HCT116 (cell line): ENCODE data around the gene OAS2. TPM values are rescaled to one million over a fixed set of nuclear protein-coding genes. Genes with fewer than 3 reads are reported as not detected.

Experiments
- ATAC-seq: fragments of 200-7000 bp; cut with Tn5 transposase; 2 replicates; pipeline ENCODE4 v1.9.1; 2020; ENCODE audit warnings: mild to moderate bottlenecking, moderate library complexity
- BruUV-seq: library from RNA; stranded (reverse); fragments of 400-500 nt; replicated peaks from 2 replicates; lab custom pipeline; 2021; lab: Mats Ljungman, UMichigan
- CTCF ChIA-PET: fragments of 300-600 bp; sonication (Branson Sonifier 250); formaldehyde crosslinking; loops from one replicate; lab custom pipeline; 2021; ENCODE audit warnings: antibody characterized with exemption; lab: Charles Lee
- POLR2A ChIA-PET: fragments of 300-600, 350-600 bp; sonication (Branson Sonifier 250); formaldehyde crosslinking; loops from one replicate; lab custom pipeline; 2021; ENCODE audit warnings: antibody characterized with exemption; lab: Charles Lee
- RAD21 ChIA-PET, 2 experiments: fragments of 300-600 bp; sonication (Branson Sonifier 250); formaldehyde crosslinking; loops; one replicate each; lab custom pipeline; 2023; ENCODE audit warnings: low total read pairs in 2 of 2; ENCODE audit not compliant: uncharacterized antibody in 2 of 2, unreplicated experiment in 2 of 2, low non-redundant PET in 1 of 2; lab: Charles Lee
- DNase-seq: peaks from one replicate; pipeline ENCODE4 v3.0.0-alpha.2; 2010; ENCODE audit warnings: low read depth, low spot score
- H2AFZ ChIP-seq: fragments of 200-600 bp; shearing (Covaris generic), sonication (generic); 2 replicates; pipeline ENCODE4 v1.6.1; 2017; ENCODE audit warnings: low read depth, mixed run types, mixed read lengths, antibody characterized with exemption, low read length; ENCODE audit not compliant: poor library complexity, severe bottlenecking
- H3K27ac ChIP-seq: 2 replicates; pipeline ENCODE4 v1.5.1; 2012; ENCODE audit warnings: low read depth, low read length
- H3K27me3 ChIP-seq: fragments of 200-600 bp; sonication (generic); 2 replicates; pipeline ENCODE4 v1.6.1; 2016; ENCODE audit warnings: mixed run types, low read length, mixed read lengths; ENCODE audit not compliant: insufficient read depth
- H3K36me3 ChIP-seq, 2 experiments: fragments of 200-500 bp in 1 of 2; fragments of 200-600 bp in 1 of 2; sonication (Bioruptor generic) in 1 of 2; sonication (generic) in 1 of 2; 2 replicates each; pipeline versions ENCODE4 v1.5.1 to v1.6.1; 2014 to 2016; ENCODE audit warnings: low read length in 2 of 2, inconsistent platforms in 1 of 2, mixed read lengths in 1 of 2, mixed run types in 1 of 2; ENCODE audit not compliant: insufficient read depth in 2 of 2, control insufficient read depth in 1 of 2
- H3K4me1 ChIP-seq, 2 experiments: fragments of 200-600 bp in 1 of 2; sonication (generic) in 1 of 2; 2 replicates each; pipeline versions ENCODE4 v1.5.1 to v1.6.1; 2012 to 2017; ENCODE audit warnings: low read length in 2 of 2, inconsistent platforms in 1 of 2, mild to moderate bottlenecking in 1 of 2, mixed read lengths in 1 of 2, mixed run types in 1 of 2, moderate library complexity in 1 of 2; ENCODE audit not compliant: insufficient read depth in 2 of 2, control insufficient read depth in 1 of 2
- H3K4me2 ChIP-seq: fragments of 200-600 bp; sonication (generic); 2 replicates; pipeline ENCODE4 v1.6.1; 2017; ENCODE audit warnings: mixed run types, low read length, mixed read lengths
- H3K4me3 ChIP-seq, 2 experiments: fragments of 200-600 bp in 1 of 2; sonication (generic) in 1 of 2; replicated peaks in 1 of 2; 2 replicates each; pipeline ENCODE4 v1.5.1; 2011 to 2016; ENCODE audit warnings: low read length in 2 of 2, control low read depth in 1 of 2, low read depth in 1 of 2, mild to moderate bottlenecking in 1 of 2, mixed read lengths in 1 of 2, mixed run types in 1 of 2
- H3K79me2 ChIP-seq: fragments of 200-600 bp; sonication (generic); 2 replicates; pipeline ENCODE4 v1.6.1; 2017; ENCODE audit warnings: mild to moderate bottlenecking, mixed run types, low read length, moderate library complexity, mixed read lengths; ENCODE audit not compliant: insufficient read depth
- H3K9ac ChIP-seq: fragments of 200-600 bp; sonication (generic); 2 replicates; pipeline ENCODE4 v1.6.1; 2016; ENCODE audit warnings: low read length, mixed read lengths
- H3K9me2 ChIP-seq: fragments of 200-600 bp; sonication (generic), shearing (Covaris generic); 2 replicates; pipeline ENCODE4 v1.6.1; 2017; ENCODE audit warnings: mixed run types, mild to moderate bottlenecking, moderate library complexity; ENCODE audit not compliant: insufficient read depth
- H3K9me3 ChIP-seq, 2 experiments: fragments of 200-500 bp in 1 of 2; fragments of 200-600 bp in 1 of 2; sonication (Bioruptor generic) in 1 of 2; sonication (generic) in 1 of 2; 2 replicates each; pipeline ENCODE4 v1.6.1; 2014 to 2017; ENCODE audit warnings: low read length in 2 of 2, mixed read lengths in 2 of 2, inconsistent platforms in 1 of 2, low read depth in 1 of 2, mild to moderate bottlenecking in 1 of 2, mixed run types in 1 of 2, moderate library complexity in 1 of 2; ENCODE audit not compliant: control insufficient read depth in 1 of 2, insufficient read depth in 1 of 2
- H4K20me1 ChIP-seq: fragments of 200-600 bp; sonication (generic), shearing (Covaris generic); 2 replicates; pipeline ENCODE4 v1.6.1; 2017; ENCODE audit warnings: mixed run types, mild to moderate bottlenecking, moderate library complexity; ENCODE audit not compliant: insufficient read depth
- ATF3 ChIP-seq: IDR thresholded peaks from 2 replicates; pipeline ENCODE4 v1.6.1; 2012
- CBX3 ChIP-seq: IDR thresholded peaks from 2 replicates; pipeline ENCODE4 v1.6.1; 2012; ENCODE audit warnings: low read depth
- CTCF ChIP-seq, 3 experiments: fragments of 200-600 bp in 1 of 3; sonication (generic) in 1 of 3; IDR thresholded peaks in 2 of 3; conservative IDR thresholded peaks in 1 of 3; 2 replicates each; pipeline ENCODE4 v1.5.1; 2012 to 2017; ENCODE audit warnings: low read depth in 2 of 3, low read length in 2 of 3, antibody characterized with exemption in 1 of 3, borderline replicate concordance in 1 of 3, control low read depth in 1 of 3, mild to moderate bottlenecking in 1 of 3, mixed read lengths in 1 of 3, mixed run types in 1 of 3, moderate library complexity in 1 of 3; ENCODE audit not compliant: insufficient read depth in 1 of 3
- EGR1 ChIP-seq: IDR thresholded peaks from 2 replicates; pipeline ENCODE4 v1.6.1; 2012; ENCODE audit warnings: low read depth
- ELF1 ChIP-seq: IDR thresholded peaks from 2 replicates; pipeline ENCODE4 v1.6.1; 2012; ENCODE audit warnings: low read depth, borderline replicate concordance
- EZH2 ChIP-seq: fragments of 200-600 bp; sonication (generic); IDR thresholded peaks from 2 replicates; pipeline ENCODE4 v1.6.1; 2017; ENCODE audit warnings: antibody characterized with exemption, mixed run types
- EZH2phosphoT487 ChIP-seq: fragments of 200-600 bp; IDR thresholded peaks from 2 replicates; pipeline ENCODE4 v1.6.1; 2018; ENCODE audit warnings: antibody characterized with exemption, borderline replicate concordance
- FOSL1 ChIP-seq: IDR thresholded peaks from 2 replicates; pipeline ENCODE4 v1.6.1; 2012; ENCODE audit warnings: low read depth
- JUND ChIP-seq: IDR thresholded peaks from 2 replicates; pipeline ENCODE4 v1.6.1; 2012
- POLR2A ChIP-seq: IDR thresholded peaks from 2 replicates; pipeline ENCODE4 v1.7.0; 2011; ENCODE audit warnings: borderline replicate concordance; ENCODE audit not compliant: insufficient read depth, insufficient read length; ENCODE audit errors: extremely low read depth
- RAD21 ChIP-seq: IDR thresholded peaks from 2 replicates; pipeline ENCODE4 v1.6.1; 2012; ENCODE audit warnings: low read depth, mild to moderate bottlenecking
- SIN3A ChIP-seq: IDR thresholded peaks from 2 replicates; pipeline ENCODE4 v1.6.1; 2012; ENCODE audit warnings: low read depth
- SP1 ChIP-seq: IDR thresholded peaks from 2 replicates; pipeline ENCODE4 v1.6.1; 2012; ENCODE audit warnings: low read depth
- SRF ChIP-seq: IDR thresholded peaks from 2 replicates; pipeline ENCODE4 v1.6.1; 2012; ENCODE audit warnings: low read depth
- YY1 ChIP-seq: IDR thresholded peaks from 2 replicates; pipeline ENCODE4 v1.6.1; 2011; ENCODE audit warnings: low read length, low read depth, moderate library complexity, mild to moderate bottlenecking; ENCODE audit not compliant: insufficient replicate concordance; ENCODE audit errors: extremely low read depth
- ZFX ChIP-seq: fragments of 450-650 bp; IDR thresholded peaks from 2 replicates; pipeline ENCODE4 v1.6.1; 2017
- intact Hi-C: fragments of 100-400 bp; cut with micrococcal nuclease; formaldehyde crosslinking; loops from 2 replicates; pipeline ENCODE4 v1.10.0; 2022
- total RNA-seq: library from RNA; stranded (reverse); gene quantifications from one replicate; pipeline ENCODE4 v1.2.1, GENCODE V29; 2021; ENCODE audit not compliant: unreplicated experiment
- TF ChIP-seq, protein P1 (sequence below): IDR thresholded peaks from 2 replicates; pipeline ENCODE4 v1.6.1; 2012
- TF ChIP-seq, protein P2 (sequence below): IDR thresholded peaks from 2 replicates; pipeline ENCODE4 v1.6.1; 2011; ENCODE audit warnings: mild to moderate bottlenecking, low read length, moderate library complexity; ENCODE audit not compliant: insufficient replicate concordance; ENCODE audit errors: extremely low read depth

The OAS2 gene
- total RNA-seq, 1 experiment from 2014 or later, result 0.30 TPM

DNA sequence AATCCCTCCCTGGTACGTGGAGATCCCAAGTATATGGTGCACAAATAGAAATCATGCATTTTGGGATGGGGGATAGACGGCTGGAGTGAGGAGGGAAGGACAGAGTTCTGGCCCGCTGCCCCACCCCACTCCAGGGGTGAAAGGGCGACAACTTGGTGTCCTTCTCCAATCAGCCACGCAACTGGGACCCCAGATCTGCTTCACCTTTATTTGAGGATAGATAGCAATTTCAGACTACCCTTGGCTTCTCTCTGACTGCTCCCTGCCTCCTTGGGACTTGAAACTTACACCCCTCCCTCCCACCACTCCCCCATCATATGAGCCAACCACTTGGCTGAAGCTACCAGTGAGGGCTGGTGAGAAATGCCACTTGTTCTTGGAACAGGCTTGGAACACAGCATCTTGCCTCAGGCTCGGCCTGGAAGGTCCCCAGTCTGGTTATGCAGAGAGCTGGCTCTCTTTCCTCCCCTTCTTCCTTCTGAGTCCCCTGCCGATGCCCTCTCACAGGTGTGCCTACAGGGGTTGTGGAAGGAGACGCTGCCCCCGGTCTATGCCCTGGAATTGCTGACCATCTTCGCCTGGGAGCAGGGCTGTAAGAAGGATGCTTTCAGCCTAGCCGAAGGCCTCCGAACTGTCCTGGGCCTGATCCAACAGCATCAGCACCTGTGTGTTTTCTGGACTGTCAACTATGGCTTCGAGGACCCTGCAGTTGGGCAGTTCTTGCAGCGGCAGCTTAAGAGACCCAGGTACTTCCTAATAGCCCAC, 31.9 kb upstream of the OAS2 start:
- H3K9me3 ChIP-seq, result no peaks in the 10 kb centered on the region
- no peaks in the 10 kb centered on the region for H3K79me2 ChIP-seq
- ChIA-PET CTCF (no interaction called here), POLR2A (no interaction called here), RAD21 (no interaction called here)
- TF ChIP-seq ATF3 (no peak), SIN3A (no peak), ELF1 (no peak), YY1 (no peak), POLR2A (no peak), JUND (no peak), ZFX (no peak), EZH2 (no peak), EZH2phosphoT487 (no peak)
- H3K27me3 ChIP-seq, result no peaks in the 10 kb centered on the region
- no peak overlapping the region for H3K27ac ChIP-seq
- no peak overlapping the region for H3K4me3 ChIP-seq
- no TSS peak for BruUV-seq
- no peaks in the 10 kb centered on the region for H3K9me2 ChIP-seq
- H2AFZ ChIP-seq, result no peak overlapping the region
- ATAC-seq (no peak), DNase-seq (no peak)
- H4K20me1 ChIP-seq, result no peaks in the 10 kb centered on the region
- peaks cover 0 to 3% of the 10 kb centered on the region in 2 experiments; a peak in 2 of 4 replicates for H3K36me3 ChIP-seq
- H3K9ac ChIP-seq, result no peak overlapping the region
- intact Hi-C loops, result no loop called here
- no peak overlapping the region for H3K4me2 ChIP-seq
- no peaks in the 10 kb centered on the region for H3K4me1 ChIP-seq

DNA sequence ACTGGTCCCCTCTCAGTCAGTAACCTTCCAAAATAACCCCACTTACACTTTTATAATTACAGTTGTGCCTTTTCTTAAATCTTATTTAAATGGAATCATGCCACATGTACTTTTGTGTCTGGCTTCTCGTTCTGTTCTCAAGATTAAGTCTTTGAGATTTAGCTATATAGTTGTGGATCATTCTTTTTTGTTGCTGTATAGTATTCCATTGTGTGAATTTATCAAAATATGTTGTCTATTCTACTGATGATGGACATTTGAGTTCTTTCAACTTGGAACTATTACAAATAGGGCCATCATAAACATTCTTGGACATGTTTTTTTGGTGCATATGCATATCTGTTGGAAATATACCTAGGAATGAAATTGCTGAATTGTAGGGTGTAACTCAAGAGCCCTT, 31.0 kb upstream of the OAS2 start:
- Histone ChIP-seq H3K27ac (no peak overlapping the region), H2AFZ (no peak overlapping the region), H3K9ac (no peak overlapping the region), H3K4me1 (no peaks in the 10 kb centered on the region), H3K9me3 (no peaks in the 10 kb centered on the region), H3K9me2 (no peaks in the 10 kb centered on the region), H4K20me1 (no peaks in the 10 kb centered on the region), H3K79me2 (no peaks in the 10 kb centered on the region), H3K4me2 (no peak overlapping the region), H3K36me3 (peaks cover 0 to 3% of the 10 kb centered on the region in 2 experiments; a peak in 2 of 4 replicates), H3K4me3 (no peak overlapping the region), H3K27me3 (no peaks in the 10 kb centered on the region)
- RAD21 ChIA-PET, result no interaction called here
- CTCF ChIA-PET, result no interaction called here
- DNase-seq (no peak), ATAC-seq (no peak)
- POLR2A ChIA-PET, result no interaction called here
- BruUV-seq, result no TSS peak
- intact Hi-C loops, result no loop called here
- no peak for TF ChIP-seq RAD21
- TF ChIP-seq, protein P1, sequence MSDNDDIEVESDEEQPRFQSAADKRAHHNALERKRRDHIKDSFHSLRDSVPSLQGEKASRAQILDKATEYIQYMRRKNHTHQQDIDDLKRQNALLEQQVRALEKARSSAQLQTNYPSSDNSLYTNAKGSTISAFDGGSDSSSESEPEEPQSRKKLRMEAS, result no peak
- no peak for TF ChIP-seq SRF
- TF ChIP-seq CTCF (IDR thresholded peaks at IDR 0.05 in 2 of 3, conservative IDR thresholded peaks at IDR 0.05 in 1 of 3; ENCODE audit: borderline replicate concordance in 1 of 3, insufficient read depth in 1 of 3, low read depth in 2 of 3, low read length in 2 of 3), result no peak
- no peak for TF ChIP-seq EZH2
- TF ChIP-seq EGR1, result no peak
- TF ChIP-seq, protein P2, sequence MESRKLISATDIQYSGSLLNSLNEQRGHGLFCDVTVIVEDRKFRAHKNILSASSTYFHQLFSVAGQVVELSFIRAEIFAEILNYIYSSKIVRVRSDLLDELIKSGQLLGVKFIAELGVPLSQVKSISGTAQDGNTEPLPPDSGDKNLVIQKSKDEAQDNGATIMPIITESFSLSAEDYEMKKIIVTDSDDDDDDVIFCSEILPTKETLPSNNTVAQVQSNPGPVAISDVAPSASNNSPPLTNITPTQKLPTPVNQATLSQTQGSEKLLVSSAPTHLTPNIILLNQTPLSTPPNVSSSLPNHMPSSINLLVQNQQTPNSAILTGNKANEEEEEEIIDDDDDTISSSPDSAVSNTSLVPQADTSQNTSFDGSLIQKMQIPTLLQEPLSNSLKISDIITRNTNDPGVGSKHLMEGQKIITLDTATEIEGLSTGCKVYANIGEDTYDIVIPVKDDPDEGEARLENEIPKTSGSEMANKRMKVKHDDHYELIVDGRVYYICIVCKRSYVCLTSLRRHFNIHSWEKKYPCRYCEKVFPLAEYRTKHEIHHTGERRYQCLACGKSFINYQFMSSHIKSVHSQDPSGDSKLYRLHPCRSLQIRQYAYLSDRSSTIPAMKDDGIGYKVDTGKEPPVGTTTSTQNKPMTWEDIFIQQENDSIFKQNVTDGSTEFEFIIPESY, result no peak
- TF ChIP-seq FOSL1, result no peak
- no peak for TF ChIP-seq ATF3
- no peak for TF ChIP-seq CBX3
- TF ChIP-seq SP1, result no peak
